PC-3 (cell line): ENCODE data around the gene UBAC2.
"Not testable (repeated sequence)": the region's sequence is repeated elsewhere in the genome, so short reads cannot be mapped to it uniquely, and the experiment has no call there.

Source experiments
- CTCF ChIP-seq: fragments of 300-600 bp; sonication (generic); conservative IDR thresholded peaks from 2 replicates; pipeline ENCODE4 v1.5.1; 2017; ENCODE audit warnings: antibody characterized with exemption, low read depth, mild to moderate bottlenecking, low read length
- EZH2 ChIP-seq: fragments of 300-600 bp; sonication (generic); IDR thresholded peaks from one replicate; pipeline ENCODE4 v1.6.1; 2017; ENCODE audit warnings: antibody characterized with exemption, mild to moderate bottlenecking, low read length; ENCODE audit not compliant: unreplicated experiment

GRCh38 chr13:99409461-99410083 is 208.9 kb downstream of the UBAC2 start:
- not testable (repeated sequence) for TF ChIP-seq CTCF, EZH2
